Progenitor cell of endocrine pancreas (in vitro differentiated cells): ENCODE results near the gene CHD5. TPM values are rescaled to one million over a fixed set of nuclear protein-coding genes. Genes with fewer than 3 reads are reported as not detected.
"Not testable (repeated sequence)": the region's sequence is repeated elsewhere in the genome, so short reads cannot be mapped to it uniquely, and the experiment has no call there.

ENCODE experiments used
- DNase-seq: peaks from one replicate; pipeline ENCODE4 v3.0.0; 2021; ENCODE audit warnings: low spot score; ENCODE audit not compliant: unreplicated experiment
- H3K27ac Mint-ChIP-seq: 2 replicates; pipeline ENCODE4 v1.8.0; 2021; ENCODE audit warnings: mild to moderate bottlenecking, moderate library complexity, mixed read lengths
- H3K27me3 Mint-ChIP-seq: 2 replicates; pipeline ENCODE4 v1.8.0; 2021; ENCODE audit warnings: mixed read lengths
- H3K36me3 Mint-ChIP-seq: 2 replicates; pipeline ENCODE4 v1.8.0; 2022; ENCODE audit warnings: mixed read lengths; ENCODE audit not compliant: insufficient read depth
- H3K4me1 Mint-ChIP-seq: 2 replicates; pipeline ENCODE4 v1.8.0; 2021; ENCODE audit warnings: low read depth, mixed read lengths
- H3K4me3 Mint-ChIP-seq: 2 replicates; pipeline ENCODE4 v1.8.0; 2021; ENCODE audit warnings: low read depth, mild to moderate bottlenecking, moderate library complexity, mixed read lengths
- H3K9me3 Mint-ChIP-seq: 2 replicates; pipeline ENCODE4 v1.8.0; 2021; ENCODE audit warnings: low read depth, mixed read lengths
- CTCF ChIP-seq: fragments of 200-600 bp; sonication (generic); IDR thresholded peaks from one replicate; pipeline ENCODE4 v1.5.0; 2021; ENCODE audit warnings: antibody characterized with exemption, mild to moderate bottlenecking; ENCODE audit not compliant: unreplicated experiment
- total RNA-seq: library from RNA; stranded (reverse); gene quantifications from 2 replicates; pipeline ENCODE4 v1.2.1, GENCODE V29; 2021

CHD5 gene
- total RNA-seq, 1 donor from 2014 or later = 0.77 TPM

DNA sequence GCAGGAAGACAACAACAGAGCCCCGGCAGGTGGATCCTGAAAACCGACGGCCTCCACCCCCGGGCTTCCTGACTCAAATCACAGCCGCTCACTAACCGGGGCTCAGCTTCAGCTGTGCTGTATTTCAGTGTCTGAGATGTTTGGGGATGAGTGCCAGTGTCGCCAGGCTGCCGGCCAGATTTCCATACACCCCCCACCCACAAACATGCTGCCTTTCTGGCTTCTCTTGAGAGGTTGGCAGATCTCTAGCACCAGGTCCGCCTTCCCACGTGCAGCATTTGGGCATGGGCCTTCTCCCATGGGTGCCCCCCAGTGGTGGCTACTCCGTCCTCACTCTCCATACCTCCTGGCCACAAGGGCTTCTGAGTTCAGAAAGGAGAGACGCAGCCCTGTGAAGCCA is 99.7 kb downstream of the CHD5 start:
- no peaks in the 10 kb centered on the region for H3K9me3 Mint-ChIP-seq
- DNase-seq = no peak
- H3K4me3 Mint-ChIP-seq = no peak overlapping the region
- TF ChIP-seq CTCF = no peak
- no peaks in the 10 kb centered on the region for H3K4me1 Mint-ChIP-seq
- peaks cover 14% of the 10 kb centered on the region for H3K27me3 Mint-ChIP-seq
- no peak overlapping the region for H3K27ac Mint-ChIP-seq
- H3K36me3 Mint-ChIP-seq = no peaks in the 10 kb centered on the region

GRCh38 chr1:6077919-6078318 is 102.2 kb downstream of the CHD5 start:
- H3K27ac Mint-ChIP-seq = no peak overlapping the region
- no peak overlapping the region for H3K4me3 Mint-ChIP-seq
- no peak for DNase-seq
- TF ChIP-seq CTCF = no peak
- no peaks in the 10 kb centered on the region for H3K9me3 Mint-ChIP-seq
- peaks cover 14% of the 10 kb centered on the region for H3K27me3 Mint-ChIP-seq
- no peaks in the 10 kb centered on the region for H3K4me1 Mint-ChIP-seq
- H3K36me3 Mint-ChIP-seq = no peaks in the 10 kb centered on the region

DNA sequence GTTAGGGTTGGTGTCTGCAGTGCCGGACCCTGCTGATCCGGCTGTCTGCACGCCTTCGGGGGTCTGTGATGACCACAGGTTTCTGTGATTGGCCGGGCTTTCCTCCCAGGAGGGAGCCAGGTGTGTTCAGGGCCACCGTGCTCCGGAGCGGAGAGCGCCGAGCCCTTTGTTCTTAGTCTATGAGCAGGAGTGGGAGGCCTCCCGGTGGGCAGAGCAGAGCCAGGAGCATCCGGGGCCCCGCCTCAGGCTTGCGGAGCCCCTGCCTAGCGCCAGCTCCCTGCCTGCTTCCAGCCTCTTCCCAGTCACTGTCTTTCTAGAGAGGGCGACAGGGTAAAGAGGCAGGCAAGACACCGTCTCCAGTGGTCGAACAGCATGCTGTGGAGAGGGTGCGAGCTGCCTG is 102.6 kb downstream of the CHD5 start:
- Mint-ChIP-seq H3K4me1 (no peaks in the 10 kb centered on the region), H3K27ac (no peak overlapping the region), H3K9me3 (no peaks in the 10 kb centered on the region), H3K36me3 (no peaks in the 10 kb centered on the region), H3K27me3 (peaks cover 14% of the 10 kb centered on the region), H3K4me3 (no peak overlapping the region)
- TF ChIP-seq CTCF = no peak
- no peak for DNase-seq

DNA sequence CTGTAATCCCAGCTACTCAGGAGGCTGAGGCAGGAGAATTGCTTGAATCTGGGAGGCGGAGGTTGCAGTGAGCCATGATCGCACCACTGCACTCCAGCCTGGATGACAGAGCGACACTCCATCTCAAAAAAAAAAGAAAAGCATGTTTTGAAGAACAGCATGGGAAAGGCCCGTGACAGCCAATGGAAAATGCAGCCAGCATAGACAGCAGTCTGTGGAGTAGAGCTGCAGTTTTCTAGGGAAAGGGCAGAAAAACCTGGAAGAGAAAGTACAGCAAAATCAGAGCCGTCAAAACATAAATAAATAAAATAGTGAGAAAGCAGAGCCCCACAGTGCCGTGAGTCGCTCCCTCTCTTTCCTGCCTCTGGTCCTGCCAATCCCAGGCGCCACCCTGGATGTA is 103.1 kb downstream of the CHD5 start:
- H3K4me3 Mint-ChIP-seq, H3K36me3 Mint-ChIP-seq, H3K9me3 Mint-ChIP-seq: not testable (repeated sequence)

DNA sequence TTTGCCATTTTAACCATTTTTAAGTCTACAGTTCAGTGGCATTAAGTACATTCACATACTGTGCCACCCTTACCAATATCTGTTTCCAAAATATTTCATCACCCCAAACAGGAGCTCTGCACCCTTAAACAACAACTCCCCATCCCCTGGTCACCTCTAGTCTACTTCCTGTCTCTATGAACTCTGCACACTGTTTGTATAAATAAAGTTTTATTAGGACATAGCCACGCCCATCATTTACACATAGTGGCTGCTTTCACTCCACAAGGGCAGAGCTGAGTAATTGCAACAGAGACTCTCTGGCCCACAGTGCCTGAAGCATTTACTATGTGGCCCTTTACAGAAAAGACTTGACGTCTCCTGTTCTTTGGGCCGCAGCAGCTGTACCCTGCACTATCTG is 104.4 kb downstream of the CHD5 start:
- no peaks in the 10 kb centered on the region for H3K9me3 Mint-ChIP-seq
- no peaks in the 10 kb centered on the region for H3K36me3 Mint-ChIP-seq
- no peak for DNase-seq
- H3K4me3 Mint-ChIP-seq = no peak overlapping the region
- H3K27me3 Mint-ChIP-seq = peaks cover 14% of the 10 kb centered on the region
- TF ChIP-seq CTCF = no peak
- no peak overlapping the region for H3K27ac Mint-ChIP-seq
- no peaks in the 10 kb centered on the region for H3K4me1 Mint-ChIP-seq

More for the DNA sequence above, 103.1 kb downstream of the CHD5 start:
- peaks cover 14% of the 10 kb centered on the region for H3K27me3 Mint-ChIP-seq
- H3K27ac Mint-ChIP-seq, DNase-seq, H3K4me1 Mint-ChIP-seq: not testable (repeated sequence)

DNA sequence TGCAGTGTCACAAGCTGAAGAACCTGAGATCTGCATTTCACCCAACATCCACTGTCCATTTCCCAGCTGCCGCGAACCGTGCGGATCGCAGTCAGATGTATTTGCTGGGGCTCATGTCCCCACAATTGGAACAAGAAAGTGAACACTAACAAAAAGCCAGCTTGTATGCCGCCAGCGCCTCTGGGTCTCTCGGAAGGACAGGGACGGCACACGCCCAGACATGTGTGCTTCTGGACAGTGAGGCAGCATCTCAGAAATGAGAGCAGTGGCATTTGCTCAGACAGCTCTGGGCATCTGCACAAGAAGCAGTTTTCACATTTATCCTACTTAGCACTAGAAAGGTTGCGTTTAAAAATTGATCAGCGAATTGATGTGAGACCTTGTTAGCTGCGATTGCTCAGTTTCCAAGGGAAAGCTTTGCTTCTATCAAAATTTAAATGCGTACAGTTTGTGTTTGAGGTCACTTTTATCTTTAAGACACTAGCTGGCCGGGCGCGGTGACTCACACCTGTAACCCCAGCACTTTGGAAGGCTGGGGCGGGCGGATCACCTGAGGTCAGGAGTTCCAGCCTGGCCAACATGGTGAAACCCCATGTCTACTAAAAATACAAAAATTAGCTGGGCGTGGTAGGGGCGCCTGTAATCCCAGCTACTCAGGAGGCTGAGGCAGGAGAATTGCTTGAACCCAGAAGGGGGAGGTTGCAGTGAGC is 105.8 kb downstream of the CHD5 start:
- H3K4me3 Mint-ChIP-seq = no peak overlapping the region
- H3K27me3 Mint-ChIP-seq = peaks cover 11% of the 10 kb centered on the region
- no peak overlapping the region for H3K27ac Mint-ChIP-seq
- H3K36me3 Mint-ChIP-seq = no peaks in the 10 kb centered on the region
- DNase-seq = no peak
- no peaks in the 10 kb centered on the region for H3K9me3 Mint-ChIP-seq
- no peaks in the 10 kb centered on the region for H3K4me1 Mint-ChIP-seq
- no peak for TF ChIP-seq CTCF
